ENCODE measurements around the gene PRTN3.
"Not testable (repeated sequence)": the region's sequence is repeated elsewhere in the genome, so short reads cannot be mapped to it uniquely, and the experiment has no call there.

The PRTN3 gene

DNA sequence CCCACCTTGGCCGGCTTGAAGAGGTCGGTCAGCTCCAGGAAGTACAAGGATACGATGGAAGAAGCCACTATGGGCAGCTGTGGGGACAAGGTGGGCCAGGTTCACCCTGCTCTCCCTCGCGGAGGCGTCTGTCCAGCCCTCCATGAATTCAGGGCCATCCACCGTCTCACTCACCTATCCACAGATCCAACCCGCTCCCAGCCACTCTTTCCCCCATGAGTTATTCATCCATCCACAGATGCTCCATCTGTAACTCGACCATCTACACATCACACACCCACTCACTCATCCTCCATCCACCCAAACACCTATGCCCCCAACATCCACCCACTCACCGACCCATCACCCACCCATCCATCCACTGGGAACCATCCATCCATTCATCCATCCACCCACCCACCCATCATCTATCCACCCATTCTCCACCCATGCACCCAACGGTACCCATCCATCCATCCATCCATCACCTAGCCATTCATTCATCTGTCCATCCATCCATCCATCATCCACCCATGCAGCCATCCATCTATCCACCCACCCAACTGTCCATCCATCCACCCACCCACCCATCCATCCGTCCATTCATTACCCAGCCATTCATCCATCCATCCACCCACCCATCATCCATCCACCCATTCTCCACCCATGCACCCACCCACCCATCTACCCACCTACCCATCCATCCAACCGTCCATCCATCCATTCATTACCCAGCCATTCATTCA, 24.9 kb upstream of the PRTN3 start:
- no peak for DNase-seq (ENCODE audit: low spot score)

DNA sequence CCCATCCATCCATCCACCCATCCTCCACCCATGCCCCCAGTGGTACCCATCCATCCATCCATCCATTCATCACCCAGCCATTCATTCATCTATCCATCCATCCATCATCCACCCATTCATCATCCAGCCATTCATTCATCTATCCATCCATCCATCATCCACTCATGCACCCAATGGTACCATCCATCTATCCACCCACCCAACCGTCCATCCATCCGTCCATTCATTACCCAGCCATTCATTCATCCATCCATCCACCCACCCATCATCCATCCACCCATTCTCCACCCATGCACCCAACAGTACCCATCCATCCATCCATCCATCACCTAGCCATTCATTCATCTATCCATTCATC, 24.3 kb upstream of the PRTN3 start:
- DNase-seq (ENCODE audit: low spot score) = no peak

DNA sequence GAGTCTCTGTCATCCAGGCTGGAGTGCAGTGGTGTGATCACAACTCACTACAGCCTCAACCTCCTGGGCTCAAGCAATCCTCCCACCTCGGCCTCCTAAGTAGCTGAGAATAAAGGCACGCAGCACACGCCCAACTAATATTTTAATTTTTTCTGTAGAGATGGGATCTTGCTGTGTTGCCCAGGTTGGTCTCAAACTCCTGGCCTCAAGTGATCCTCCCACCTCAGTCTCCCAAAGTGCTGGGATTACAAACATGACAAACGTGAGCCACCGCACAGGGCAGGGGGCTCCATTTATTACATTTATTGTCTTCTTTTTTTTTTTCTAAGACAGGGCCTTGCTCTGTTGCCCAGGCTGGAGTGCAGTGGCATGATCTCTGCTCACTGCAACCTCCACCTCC, 20.6 kb upstream of the PRTN3 start:
- DNase-seq (ENCODE audit: low spot score) = not testable (repeated sequence)

DNA sequence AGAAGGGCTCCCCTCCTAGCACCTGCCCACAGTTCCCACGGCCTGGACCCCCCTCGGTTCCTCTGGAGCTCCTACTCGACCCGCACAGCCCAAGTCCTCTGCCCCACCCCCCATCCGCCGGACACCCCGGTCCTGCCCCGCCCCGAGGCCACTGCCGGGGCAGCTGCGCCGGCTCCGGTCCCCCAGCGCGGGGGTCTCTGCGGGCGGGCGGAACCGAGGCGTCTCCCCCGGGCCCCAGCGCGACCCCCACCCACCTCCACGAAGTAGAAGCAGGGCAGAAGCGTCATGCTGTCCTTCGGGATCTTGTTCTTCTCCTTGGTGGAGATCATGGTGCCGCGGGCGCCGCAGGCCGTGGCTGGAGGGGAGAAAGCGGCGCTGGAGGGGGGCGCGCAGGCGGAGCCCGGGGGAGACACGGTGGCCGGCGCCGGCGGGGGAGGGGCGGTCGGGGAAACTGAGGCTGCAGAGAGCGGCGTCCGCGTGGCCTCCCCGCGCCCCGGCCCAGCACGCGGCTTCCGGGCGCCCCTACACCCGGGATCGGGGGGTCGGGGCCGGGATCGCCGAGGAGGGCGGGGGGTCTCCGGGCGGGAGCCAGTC, 19.5 kb upstream of the PRTN3 start:
- DNase-seq (ENCODE audit: low spot score) = no peak

DNA sequence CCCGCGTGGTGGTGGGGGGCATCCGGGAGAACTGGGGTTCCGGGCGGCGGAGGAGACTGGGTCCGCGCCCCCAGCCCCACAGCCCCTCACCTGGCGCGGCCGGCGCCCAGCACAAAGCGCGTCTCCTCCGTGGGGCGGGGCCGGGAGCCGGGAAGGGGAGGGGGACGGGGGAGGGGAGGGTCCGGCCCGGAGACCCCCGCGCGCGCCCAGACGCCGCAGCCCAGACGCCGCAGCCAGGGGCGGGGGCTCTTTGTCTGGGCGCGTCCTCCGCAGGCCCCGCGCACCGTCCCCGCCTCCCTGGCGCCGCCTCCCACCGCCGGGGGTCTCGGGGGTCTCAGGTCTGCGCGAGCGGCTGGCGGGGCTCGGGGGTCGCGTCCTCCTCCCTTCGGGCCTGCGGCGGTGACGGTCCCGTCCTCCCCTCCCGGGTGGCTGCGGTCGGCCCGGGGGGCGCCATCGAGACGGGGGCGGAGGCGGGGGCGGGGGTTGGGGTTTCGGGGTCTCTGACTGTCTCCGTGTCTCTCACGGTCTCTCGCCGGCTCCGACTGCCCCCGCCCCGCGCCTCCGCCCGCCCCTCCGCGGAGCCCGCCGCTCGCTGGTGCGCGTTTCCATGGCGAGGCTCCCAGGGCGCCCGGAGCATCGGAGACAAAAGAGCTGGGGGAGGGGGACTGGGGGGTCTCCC, 18.8 kb upstream of the PRTN3 start, which contains the start of gene PLPPR3:
TSS of gene PLPPR3 (minus strand) at position 131 of the 679 bp plus-strand sequence. CDS start 396 bp downstream, outside the sequence.
- no peak for DNase-seq (ENCODE audit: low spot score)

DNA sequence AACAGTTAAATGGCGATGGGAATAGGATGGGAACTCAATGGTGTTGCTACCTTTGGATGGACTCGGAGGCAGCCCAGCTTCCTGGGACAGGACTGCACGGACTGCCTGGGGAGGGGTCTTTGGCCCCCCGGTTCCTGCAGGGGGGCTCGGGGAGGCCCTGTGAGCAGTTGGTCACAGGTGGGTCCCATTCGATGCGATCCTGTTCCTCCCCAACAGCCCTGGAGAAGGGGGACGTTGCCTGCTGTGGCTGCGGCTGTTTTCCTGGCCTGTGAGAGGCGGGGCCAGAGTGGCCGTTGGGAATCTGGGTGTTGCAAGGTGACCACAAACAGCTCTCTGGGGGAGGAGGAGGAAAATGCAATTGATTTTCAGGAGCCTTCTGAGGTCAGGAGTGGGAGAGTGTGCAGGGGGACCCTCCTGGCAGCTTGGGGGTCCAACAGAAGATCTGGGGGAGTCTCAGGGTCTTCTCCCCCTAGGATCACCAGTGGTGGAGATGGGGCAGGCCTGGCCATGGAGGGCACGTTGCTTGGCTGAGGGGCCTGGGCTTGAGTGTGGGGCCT, 17.2 kb upstream of the PRTN3 start:
- DNase-seq (ENCODE audit: low spot score) = no peak

DNA sequence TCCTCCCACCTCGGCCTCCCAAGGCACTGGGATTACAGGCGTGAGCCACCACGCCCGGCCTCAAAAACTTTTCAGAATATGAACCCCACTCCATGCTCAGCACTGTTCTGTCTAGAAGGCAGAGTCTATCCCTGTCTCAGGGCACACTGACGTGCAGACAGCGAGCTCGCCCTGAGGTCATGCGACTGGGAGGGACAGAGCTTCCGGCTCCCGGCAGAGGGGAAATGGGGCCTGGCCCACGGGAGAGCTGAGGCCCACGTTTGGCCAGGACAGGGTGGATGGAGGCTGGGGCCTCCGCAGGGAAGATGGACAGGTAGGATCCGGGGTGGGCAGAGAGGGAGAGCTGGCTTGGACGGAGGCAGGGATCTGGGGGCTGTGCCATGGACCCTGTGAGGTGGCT, 15.9 kb upstream of the PRTN3 start:
- no peak for DNase-seq (ENCODE audit: low spot score)

DNA sequence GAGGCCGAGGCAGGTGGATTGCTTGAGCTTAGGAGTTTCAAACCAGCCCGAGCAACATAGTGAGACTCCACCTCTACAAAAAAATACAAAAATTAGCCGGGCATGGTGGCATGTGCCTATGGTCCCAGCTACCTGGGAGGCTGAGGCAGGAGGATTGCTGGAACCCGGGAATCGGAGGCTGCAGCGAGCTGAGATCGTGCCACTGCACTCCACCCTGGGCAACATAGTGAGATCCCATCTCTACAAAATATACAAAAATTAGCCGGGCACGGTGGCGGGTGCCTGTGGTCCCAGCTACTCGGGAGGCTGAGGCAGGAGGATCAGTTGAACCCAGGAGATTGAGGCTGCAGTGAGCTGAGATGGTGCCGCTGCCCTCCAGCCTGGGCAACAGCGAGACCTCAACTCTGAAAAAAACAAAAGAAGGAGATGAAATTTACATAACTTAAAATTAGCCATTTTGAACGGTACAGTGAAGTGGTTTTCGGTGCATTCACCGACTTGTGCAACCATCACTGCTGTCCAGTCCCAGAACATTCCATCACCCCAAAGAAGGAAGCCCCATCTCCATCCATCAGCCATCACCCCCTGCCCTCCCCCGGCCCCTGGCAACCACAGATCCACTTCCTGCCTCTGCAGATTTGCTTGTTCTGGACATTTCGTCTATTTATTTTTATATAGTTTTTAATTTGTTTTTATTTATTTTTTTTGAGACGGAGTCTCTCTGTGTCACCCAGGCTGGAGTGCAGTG, 14.7 kb upstream of the PRTN3 start:
- DNase-seq (ENCODE audit: low spot score) = no peak

DNA sequence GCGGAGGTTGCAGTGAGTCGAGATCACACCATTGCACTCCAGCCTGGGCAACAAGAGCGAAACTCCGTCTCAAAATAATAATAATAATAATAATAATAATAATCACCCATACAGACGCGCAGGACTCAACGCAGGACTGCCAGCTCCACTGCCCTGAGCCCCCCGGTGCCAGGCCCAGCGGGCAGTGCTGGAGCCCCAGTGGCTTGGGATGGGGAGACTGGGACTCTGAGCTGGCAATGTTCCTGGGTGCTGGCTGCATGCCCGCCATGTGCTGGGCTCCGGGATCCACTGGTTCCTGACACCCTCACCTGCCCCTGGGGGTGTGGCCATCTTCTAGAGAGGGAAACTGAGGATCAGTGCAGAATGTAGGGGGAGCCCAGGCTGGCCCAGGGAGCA, 13.5 kb upstream of the PRTN3 start:
- no peak for DNase-seq (ENCODE audit: low spot score)

DNA sequence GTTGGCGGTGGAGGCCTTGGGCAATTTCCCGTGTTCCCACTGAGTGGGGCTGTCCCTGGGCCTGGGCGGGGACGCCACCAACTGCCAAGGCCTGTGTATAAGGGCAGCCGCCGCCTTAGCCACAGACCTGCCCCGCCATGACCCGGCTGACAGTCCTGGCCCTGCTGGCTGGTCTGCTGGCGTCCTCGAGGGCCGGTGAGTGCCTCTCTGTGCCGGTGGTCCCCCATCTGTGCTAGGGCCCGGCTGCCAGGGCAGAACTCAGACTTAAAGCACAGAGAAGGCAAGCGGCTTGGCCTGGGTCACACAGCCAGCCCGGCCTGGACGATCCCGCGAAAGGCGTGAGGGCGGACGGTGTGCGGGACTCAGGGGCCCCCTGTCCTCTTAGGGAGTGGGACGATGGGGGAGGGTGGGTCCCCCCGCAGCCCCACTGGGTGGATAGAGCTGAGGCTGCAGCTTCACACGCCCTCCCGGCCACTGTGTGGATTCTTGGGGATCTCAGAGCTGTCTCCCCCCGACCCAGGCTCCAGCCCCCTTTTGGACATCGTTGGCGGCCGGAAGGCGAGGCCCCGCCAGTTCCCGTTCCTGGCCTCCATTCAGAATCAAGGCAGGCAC, 13.0 kb upstream of the PRTN3 start, which contains the start of gene AZU1:
TSS of gene AZU1 (plus strand) at position 128 of the 612 bp plus-strand sequence. CDS start at position 138, 10 bp downstream.
- no peak for DNase-seq (ENCODE audit: low spot score)

DNA sequence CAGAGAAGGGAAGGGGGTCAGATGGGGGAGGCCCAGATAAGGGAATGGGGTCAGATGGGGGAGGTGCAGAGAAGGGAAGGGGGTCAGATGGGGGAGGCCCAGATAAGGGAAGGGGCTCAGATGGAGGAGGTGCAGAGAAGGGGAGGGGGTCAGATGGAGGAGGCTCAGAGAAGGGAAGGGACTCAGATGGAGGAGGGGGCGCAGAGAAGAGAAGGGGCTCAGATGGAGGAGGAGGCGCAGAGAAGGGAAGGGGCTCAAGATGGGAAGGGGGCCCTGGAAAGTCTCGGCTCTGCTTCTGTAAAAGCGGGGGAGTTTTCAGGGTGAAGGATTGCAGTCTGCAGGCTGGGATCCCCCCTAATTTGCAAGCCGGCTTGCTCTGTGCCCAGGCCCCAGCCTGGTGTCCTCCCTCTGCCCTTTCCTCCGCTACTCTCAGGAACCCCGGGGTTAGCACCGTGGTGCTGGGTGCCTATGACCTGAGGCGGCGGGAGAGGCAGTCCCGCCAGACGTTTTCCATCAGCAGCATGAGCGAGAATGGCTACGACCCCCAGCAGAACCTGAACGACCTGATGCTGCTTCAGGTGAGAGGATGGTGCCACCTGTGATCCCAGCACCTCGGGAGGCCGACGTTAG, 11.6 kb upstream of the PRTN3 start:
- DNase-seq (ENCODE audit: low spot score) = no peak

DNA sequence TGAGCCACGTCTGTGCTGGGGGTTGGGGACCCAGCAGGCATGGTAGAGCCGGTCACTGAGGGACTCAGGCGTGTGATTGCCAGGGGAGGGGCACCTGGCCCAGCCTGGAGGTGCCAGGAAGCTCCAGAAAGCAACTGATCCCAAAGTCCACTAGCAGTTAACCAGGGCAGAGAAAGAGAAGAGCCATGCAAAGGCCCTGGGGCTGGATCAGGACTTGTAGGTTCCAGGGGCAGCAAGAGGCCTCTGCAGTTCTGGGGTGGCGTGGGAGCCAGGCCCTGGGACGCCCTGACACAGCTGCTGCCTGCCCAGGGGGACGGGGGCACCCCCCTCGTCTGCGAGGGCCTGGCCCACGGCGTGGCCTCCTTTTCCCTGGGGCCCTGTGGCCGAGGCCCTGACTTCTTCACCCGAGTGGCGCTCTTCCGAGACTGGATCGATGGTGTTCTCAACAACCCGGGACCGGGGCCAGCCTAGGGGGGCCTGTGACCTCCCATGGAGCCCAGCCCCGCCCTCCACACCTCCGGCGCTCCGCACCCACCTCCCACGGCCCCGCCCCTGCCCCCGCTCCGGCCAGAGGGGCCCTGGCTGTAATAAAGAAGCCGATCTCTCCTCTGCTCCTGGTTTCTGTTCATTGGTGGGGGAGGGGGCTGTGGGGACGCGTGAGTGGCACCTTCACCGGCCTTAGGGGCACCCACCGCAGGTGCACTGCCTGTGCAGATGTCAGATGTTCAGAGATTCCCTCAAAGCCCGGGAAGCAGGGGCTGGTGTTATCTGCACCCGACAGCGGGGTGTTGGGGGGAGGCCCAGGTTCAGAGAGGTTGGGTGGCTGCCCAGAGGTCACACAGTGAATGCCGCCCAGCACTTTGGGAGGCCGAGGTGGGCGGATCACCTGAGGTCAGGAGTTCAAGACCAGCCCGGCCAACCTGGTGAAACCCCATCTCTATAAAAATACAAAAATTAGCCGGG, 9.1 kb upstream of the PRTN3 start:
- no peak for DNase-seq (ENCODE audit: low spot score)

DNA sequence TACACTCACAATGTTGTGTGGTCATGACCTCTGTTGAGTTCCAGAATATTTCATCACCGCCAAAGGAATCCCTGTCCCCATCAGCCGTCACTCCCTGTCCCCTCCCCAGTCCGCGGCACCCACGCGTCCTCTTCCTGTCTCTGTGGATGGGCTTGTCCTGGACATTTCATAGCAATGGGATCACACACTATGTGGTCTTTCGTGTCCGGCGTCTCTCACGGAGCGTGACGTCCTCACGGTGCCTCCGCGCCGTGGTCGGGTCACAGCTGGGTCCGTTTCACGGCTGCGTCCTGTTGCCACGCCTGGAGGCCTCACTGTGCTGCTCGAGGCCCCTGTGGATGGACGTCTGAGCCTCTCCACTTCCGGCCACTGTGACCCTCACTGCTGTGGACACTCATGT, 6.6 kb upstream of the PRTN3 start:
- DNase-seq (ENCODE audit: low spot score) = no peak

DNA sequence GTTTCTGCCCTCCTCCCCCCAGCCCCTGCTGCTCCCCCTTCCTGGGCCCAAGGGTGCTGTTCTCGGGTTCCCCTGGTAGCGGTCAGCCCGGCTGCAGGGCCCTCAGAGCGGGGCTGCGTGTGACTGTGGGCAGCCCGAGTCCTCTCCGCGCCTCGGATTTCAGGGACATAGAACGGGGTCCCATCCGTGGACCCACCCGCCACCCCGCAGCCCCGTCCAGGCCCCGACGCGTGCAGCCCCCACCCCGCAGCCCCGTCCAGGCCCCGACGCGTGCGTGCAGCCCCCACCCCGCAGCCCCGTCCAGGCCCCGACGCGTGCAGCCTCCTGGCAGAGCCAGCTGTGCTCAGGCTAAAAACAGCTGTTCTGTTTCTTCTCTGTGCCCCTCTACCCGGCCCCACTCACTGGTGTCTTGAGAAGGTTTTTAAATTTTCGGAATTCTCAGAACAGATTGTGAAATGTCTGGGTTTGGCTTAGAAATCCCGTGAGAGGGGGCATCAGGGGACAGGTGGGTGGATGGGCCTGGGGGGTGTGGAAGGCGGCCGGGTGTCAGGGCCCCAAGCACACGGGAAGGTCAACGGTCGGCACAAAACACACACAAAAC, 5.5 kb upstream of the PRTN3 start:
- DNase-seq (ENCODE audit: low spot score) = no peak

DNA sequence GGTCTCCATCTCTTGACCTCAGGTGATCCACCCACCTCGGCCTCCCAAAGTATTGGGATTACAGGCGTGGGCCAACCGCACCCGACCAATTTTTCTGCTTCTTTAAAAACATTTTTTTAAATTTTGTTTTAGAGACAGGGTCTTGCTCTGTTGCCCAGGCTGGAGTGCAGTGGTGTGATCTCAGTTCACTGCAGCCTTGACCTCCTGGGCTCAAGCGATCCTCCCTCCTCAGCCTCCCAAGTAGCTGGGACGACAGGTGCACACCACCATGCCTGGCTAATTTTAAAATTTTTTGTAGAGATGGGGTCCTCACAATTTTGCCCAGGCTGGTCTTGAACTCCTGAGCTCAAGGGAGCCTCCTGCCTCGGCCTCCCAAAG, 2.0 kb downstream of the PRTN3 start:
- DNase-seq (ENCODE audit: low spot score) = not testable (repeated sequence)

DNA sequence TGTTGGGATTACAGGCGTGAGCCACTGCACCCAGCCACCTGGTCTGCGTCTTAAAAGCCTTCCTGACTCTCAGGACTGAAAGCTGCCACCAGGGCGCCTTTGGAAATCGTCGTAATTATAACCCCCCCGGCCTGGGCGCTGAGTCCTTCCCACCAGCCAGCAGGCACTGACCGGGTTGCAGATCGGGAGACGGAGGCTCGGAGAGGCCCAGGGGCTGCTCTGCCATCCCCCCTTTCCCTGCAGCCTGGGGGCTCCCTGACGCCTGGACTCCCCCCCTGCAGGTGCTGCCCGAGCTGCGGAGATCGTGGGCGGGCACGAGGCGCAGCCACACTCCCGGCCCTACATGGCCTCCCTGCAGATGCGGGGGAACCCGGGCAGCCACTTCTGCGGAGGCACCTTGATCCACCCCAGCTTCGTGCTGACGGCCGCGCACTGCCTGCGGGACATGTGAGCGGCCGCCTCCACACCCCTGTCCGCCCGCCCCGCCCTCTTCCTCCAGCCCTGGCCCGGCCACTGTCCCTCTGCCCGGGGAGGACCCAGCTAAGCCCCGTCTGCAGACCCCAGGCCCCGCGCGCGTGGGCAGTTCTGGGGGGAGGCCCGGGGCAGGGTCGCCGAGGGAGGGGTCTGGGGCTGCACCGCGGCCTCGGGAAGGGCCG, 2.5 kb downstream of the PRTN3 start:
- DNase-seq (ENCODE audit: low spot score) = no peak

DNA sequence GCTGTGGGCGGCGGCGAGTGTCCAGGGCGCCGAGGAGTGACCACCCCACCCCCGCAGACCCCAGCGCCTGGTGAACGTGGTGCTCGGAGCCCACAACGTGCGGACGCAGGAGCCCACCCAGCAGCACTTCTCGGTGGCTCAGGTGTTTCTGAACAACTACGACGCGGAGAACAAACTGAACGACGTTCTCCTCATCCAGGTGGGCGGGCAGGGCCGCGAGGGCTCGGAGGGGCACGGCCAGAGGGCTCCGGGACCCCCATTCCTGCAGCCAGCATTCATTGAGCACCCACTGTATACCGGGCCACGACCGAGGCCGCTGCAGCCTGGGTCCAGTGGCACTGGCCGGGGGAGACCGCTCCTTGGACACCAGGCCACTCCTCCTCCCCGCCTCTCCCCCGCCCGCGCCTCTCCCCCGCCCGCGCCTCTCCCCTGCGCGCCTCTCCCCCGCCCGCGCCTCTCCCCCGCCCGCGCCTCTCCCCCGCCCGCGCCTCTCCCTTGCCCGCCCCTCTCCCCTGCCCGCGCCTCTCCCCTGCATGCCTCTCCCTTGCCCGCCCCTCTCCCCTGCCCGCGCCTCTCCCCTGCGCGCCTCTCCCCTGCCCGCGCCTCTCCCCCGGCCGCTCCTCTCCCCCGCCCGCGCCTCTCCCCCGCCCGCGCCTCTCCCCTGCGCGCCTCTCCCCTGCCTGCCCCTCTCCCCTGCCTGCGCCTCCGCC, 3.2 kb downstream of the PRTN3 start:
- DNase-seq (ENCODE audit: low spot score) = no peak

DNA sequence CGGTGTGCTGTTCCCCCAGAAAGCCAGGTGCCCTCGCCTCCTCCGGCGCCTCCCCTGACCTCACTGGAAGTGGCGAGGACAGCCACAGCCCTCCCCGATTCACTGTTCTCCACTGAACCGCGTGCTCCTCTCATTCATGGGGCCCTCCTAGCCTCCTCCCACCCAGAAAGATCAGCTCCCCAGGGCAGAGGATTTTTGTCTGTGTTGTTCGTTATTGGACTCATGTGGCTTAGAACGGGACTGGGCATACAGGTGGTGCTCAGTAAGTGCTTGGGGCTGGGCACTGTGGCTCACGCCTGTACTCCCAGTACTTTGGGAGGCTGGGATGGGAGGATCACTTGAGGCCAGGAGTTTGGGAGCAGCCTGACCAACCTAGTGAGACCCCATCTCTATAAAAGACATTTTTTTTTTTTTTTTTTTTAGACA, 3.8 kb downstream of the PRTN3 start:
- no peak for DNase-seq (ENCODE audit: low spot score)

All from COLO829 (cell line).